MM.1S (cell line): ENCODE measurements around the gene PDCD10.

Source experiments
- CTCF ChIP-seq: fragments of 300-600 bp; sonication (generic); IDR thresholded peaks from 2 replicates; pipeline ENCODE4 v1.5.1; 2016; ENCODE audit warnings: antibody characterized with exemption, low read length, mixed read lengths
- EZH2 ChIP-seq: fragments of 300-600 bp; sonication (generic); optimal IDR thresholded peaks from 2 replicates; pipeline ENCODE3; 2017; ENCODE audit warnings: low read depth, mild to moderate bottlenecking, antibody characterized with exemption, low read length, mixed read lengths

- TF ChIP-seq CTCF (no peak), EZH2 (no peak)
These were observed 2.2 kb downstream of the PDCD10 start for GRCh38 chr3:167732313-167733065.
